CD4-positive, alpha-beta T cell treated with Interleukin-15 for 1 hour (primary cell): Measurements from ENCODE around the gene LARP1B.
"Not testable (repeated sequence)": the region's sequence is repeated elsewhere in the genome, so short reads cannot be mapped to it uniquely, and the experiment has no call there.

ENCODE experiments used
- DNase-seq: peaks from one replicate; pipeline ENCODE4 v3.0.0-alpha.2; 2020

The LARP1B gene

GRCh38 chr4:128141866-128142265 is 80.8 kb downstream of the LARP1B start:
- DNase-seq = no peak

GRCh38 chr4:128145727-128146126 is 84.6 kb downstream of the LARP1B start:
- DNase-seq = no peak

- DNase-seq = no peak
Measured at GRCh38 chr4:128153800-128154199, 92.7 kb downstream of the LARP1B start.

GRCh38 chr4:128155231-128155855 is 94.2 kb downstream of the LARP1B start:
- no peak for DNase-seq

- DNase-seq = no peak
Measured at GRCh38 chr4:128155874-128156456, 94.9 kb downstream of the LARP1B start.

GRCh38 chr4:128156472-128156871 is 95.4 kb downstream of the LARP1B start:
- DNase-seq = not testable (repeated sequence)

GRCh38 chr4:128158894-128159293 is 97.8 kb downstream of the LARP1B start:
- no peak for DNase-seq

GRCh38 chr4:128159967-128160366 is 98.9 kb downstream of the LARP1B start:
- DNase-seq = no peak

- no peak for DNase-seq
Measured at GRCh38 chr4:128161138-128161537, 100.0 kb downstream of the LARP1B start.

- no peak for DNase-seq
Measured at GRCh38 chr4:128162434-128162833, 101.3 kb downstream of the LARP1B start.

GRCh38 chr4:128163177-128164117 is 102.3 kb downstream of the LARP1B start:
- no peak for DNase-seq

GRCh38 chr4:128166982-128167381 is 105.9 kb downstream of the LARP1B start:
- DNase-seq = no peak

GRCh38 chr4:128168701-128169100 is 107.6 kb downstream of the LARP1B start:
- DNase-seq = no peak

GRCh38 chr4:128169245-128169644 is 108.1 kb downstream of the LARP1B start:
- DNase-seq = no peak

GRCh38 chr4:128176643-128177042 is 115.5 kb downstream of the LARP1B start:
- DNase-seq = no peak

GRCh38 chr4:128177498-128177897 is 116.4 kb downstream of the LARP1B start:
- DNase-seq = no peak

- no peak for DNase-seq
Measured at GRCh38 chr4:128186623-128187022, 125.5 kb downstream of the LARP1B start.

- DNase-seq = peak; percentile 70
Measured at GRCh38 chr4:128191115-128191781, 130.1 kb downstream of the LARP1B start.

- no peak for DNase-seq
Measured at GRCh38 chr4:128220286-128221235, 159.4 kb downstream of the LARP1B start.

GRCh38 chr4:128221586-128221985 is 160.5 kb downstream of the LARP1B start:
- no peak for DNase-seq

- DNase-seq = no peak
Measured at GRCh38 chr4:128225148-128225547, 164.0 kb downstream of the LARP1B start.

- no peak for DNase-seq
Measured at GRCh38 chr4:128227991-128228571, 167.0 kb downstream of the LARP1B start.
